H1 (cell line): ENCODE results near the gene NHS.

ENCODE experiments used
- CREB1 ChIP-seq: IDR thresholded peaks from 2 replicates; pipeline ENCODE4 v1.6.1; 2012; ENCODE audit warnings: inconsistent platforms
- GABPA ChIP-seq: IDR thresholded peaks from 2 replicates; pipeline ENCODE4 v1.6.1; 2011; ENCODE audit warnings: mild to moderate bottlenecking, low read length, moderate library complexity, borderline replicate concordance; ENCODE audit not compliant: insufficient read depth
- POLR2AphosphoS5 ChIP-seq: IDR thresholded peaks from 2 replicates; pipeline ENCODE4 v1.6.1; 2011; ENCODE audit warnings: low read depth, low read length
- SIN3A ChIP-seq, 2 experiments: IDR thresholded peaks in 1 of 2; conservative IDR thresholded peaks in 1 of 2; 2 replicates each; pipeline ENCODE4 v1.6.1; 2011 to 2012; ENCODE audit warnings: low read length in 2 of 2, improper control_type of control experiment in 1 of 2, low read depth in 1 of 2, mild to moderate bottlenecking in 1 of 2
- SIRT6 ChIP-seq: IDR thresholded peaks from one replicate; pipeline ENCODE4 v1.7.1; 2012; ENCODE audit warnings: low read length, inconsistent platforms
- YY1 ChIP-seq: IDR thresholded peaks from 2 replicates; pipeline ENCODE4 v1.6.1; 2011; ENCODE audit warnings: low read depth, mild to moderate bottlenecking, low read length
- TF ChIP-seq, protein P1 (sequence below): IDR thresholded peaks from 2 replicates; pipeline ENCODE4 v1.6.1; 2011; ENCODE audit warnings: low read length, improper control_type of control experiment
- TF ChIP-seq, protein P2 (sequence below), 3 experiments: IDR thresholded peaks; 1 replicate in 2 of 3; 2 replicates in 1 of 3; pipeline versions ENCODE4 v1.5.1 to v1.6.1; 2011; ENCODE audit warnings: low read length in 3 of 3, mild to moderate bottlenecking in 3 of 3, inconsistent platforms in 2 of 3, low read depth in 1 of 3, moderate library complexity in 1 of 3; ENCODE audit not compliant: insufficient read depth in 1 of 3; ENCODE audit errors: control extremely low read depth in 1 of 3

DNA sequence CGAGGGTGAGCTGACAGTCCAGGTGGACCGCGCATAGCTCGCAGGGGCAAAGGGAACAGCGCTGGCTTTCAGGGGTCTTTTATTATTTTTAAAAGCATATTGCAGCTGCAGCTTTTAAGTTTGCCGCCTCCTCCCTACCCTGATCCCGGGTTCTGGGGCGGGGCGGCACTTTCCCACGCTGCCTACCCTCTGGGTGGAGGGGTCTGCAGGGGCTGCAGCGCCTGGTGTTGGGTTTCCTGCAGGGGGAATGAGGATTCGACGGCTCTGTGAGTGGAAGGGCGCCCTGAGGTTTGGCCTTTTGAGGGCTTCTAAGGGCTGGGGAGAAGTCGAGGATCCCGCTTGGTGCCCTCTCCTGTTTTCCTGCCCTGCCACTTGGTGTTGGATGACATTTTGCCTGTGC lies 281.6 kb downstream of the NHS start:
- no peak for TF ChIP-seq SIN3A (conservative IDR thresholded peaks at IDR 0.05 in 1 of 2, IDR thresholded peaks at IDR 0.05 in 1 of 2; ENCODE audit: low read depth in 1 of 2, low read length in 2 of 2)
- TF ChIP-seq, protein P1, sequence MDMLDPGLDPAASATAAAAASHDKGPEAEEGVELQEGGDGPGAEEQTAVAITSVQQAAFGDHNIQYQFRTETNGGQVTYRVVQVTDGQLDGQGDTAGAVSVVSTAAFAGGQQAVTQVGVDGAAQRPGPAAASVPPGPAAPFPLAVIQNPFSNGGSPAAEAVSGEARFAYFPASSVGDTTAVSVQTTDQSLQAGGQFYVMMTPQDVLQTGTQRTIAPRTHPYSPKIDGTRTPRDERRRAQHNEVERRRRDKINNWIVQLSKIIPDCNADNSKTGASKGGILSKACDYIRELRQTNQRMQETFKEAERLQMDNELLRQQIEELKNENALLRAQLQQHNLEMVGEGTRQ, result no peak
- TF ChIP-seq, protein P2, sequence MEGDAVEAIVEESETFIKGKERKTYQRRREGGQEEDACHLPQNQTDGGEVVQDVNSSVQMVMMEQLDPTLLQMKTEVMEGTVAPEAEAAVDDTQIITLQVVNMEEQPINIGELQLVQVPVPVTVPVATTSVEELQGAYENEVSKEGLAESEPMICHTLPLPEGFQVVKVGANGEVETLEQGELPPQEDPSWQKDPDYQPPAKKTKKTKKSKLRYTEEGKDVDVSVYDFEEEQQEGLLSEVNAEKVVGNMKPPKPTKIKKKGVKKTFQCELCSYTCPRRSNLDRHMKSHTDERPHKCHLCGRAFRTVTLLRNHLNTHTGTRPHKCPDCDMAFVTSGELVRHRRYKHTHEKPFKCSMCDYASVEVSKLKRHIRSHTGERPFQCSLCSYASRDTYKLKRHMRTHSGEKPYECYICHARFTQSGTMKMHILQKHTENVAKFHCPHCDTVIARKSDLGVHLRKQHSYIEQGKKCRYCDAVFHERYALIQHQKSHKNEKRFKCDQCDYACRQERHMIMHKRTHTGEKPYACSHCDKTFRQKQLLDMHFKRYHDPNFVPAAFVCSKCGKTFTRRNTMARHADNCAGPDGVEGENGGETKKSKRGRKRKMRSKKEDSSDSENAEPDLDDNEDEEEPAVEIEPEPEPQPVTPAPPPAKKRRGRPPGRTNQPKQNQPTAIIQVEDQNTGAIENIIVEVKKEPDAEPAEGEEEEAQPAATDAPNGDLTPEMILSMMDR (IDR thresholded peaks at IDR 0.05; ENCODE audit: control extremely low read depth in 1 of 3, insufficient read depth in 1 of 3, low read depth in 1 of 3, low read length in 3 of 3), result no peak
- no peak for TF ChIP-seq POLR2AphosphoS5
- TF ChIP-seq CREB1, result no peak
- no peak for TF ChIP-seq YY1
- TF ChIP-seq GABPA, result no peak
- no peak for TF ChIP-seq SIRT6
